CD4-positive, alpha-beta T cell treated with Interleukin-17A for 1 hour (primary cell): ENCODE data around the gene AFAP1.

Experiments
- DNase-seq: peaks from one replicate; pipeline ENCODE4 v3.0.0-alpha.2; 2020

AFAP1 gene

DNA sequence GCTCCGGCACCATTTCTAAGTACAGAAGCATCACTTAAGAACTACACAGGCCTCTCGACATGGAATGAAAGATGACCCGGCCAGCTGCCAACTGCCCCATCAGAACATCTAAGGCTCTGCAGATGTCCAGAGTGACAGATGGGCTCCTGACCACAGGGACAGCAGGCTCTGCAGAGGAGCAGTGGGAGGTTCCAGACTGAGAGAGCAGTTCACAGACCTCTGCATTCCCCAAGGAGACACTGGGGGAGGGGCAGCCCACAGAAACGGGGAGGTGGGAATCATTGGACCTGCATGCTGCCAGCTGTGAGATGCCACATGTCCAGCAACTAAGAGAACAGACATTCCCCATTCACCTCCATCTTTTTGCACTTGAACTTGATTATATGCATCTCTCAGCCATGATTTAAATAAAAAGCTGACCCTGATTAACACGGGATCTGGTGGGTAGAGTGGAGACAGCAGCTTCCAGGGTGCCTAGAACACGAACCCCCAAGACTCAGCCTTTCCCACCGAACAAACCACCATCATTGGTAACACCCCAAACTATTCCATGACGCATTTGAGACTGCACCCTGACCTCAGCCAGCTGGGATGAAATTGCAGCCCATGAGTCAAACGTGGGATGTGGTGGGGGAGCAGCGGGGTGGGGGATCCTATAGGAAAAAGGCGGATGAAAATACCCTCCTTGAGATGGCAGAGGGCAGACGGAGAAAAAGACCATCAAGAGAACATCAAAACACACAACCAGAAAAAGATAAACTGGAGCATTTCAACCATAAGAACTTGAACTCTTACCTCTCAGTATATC is 47.2 kb downstream of the AFAP1 start:
- no peak for DNase-seq

DNA sequence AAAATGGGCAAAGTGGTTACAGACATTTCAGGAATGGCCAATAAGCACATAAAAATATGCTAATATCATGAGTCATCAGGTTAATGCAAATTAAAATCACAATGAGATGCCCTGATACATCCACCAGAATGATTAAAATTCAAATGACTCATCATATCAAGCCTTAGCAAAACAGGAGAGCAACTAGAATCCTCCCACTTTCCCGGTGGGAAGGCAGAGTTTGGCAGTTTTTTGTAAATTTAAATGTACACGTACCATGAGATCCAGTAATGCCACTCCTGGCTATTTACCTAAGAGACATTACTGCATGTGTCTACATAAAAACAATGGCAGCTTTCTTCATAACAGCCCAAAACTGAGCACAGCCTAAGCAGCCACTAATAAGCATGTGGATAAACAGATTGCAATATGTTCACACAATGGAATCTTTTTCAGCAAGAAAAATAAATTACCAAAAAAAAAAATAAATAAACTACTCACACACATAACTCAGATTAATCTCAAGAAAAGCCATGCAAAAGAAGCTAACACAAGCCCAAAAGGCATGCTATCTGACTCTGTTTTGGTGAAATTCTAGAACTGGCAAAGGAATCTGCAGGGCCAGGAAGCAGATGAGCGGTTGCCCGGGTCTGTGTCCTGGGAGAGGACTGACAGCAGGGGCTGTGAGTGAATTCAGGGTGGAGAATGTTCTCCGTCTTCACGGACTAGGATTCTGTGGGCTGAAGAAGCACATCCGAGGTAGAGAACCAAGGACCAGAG is 48.8 kb downstream of the AFAP1 start:
- no peak for DNase-seq

GRCh38 chr4:7887436-7887835 is 52.2 kb downstream of the AFAP1 start:
- no peak for DNase-seq

GRCh38 chr4:7886007-7886973 is 53.4 kb downstream of the AFAP1 start:
- DNase-seq, result no peak

DNA sequence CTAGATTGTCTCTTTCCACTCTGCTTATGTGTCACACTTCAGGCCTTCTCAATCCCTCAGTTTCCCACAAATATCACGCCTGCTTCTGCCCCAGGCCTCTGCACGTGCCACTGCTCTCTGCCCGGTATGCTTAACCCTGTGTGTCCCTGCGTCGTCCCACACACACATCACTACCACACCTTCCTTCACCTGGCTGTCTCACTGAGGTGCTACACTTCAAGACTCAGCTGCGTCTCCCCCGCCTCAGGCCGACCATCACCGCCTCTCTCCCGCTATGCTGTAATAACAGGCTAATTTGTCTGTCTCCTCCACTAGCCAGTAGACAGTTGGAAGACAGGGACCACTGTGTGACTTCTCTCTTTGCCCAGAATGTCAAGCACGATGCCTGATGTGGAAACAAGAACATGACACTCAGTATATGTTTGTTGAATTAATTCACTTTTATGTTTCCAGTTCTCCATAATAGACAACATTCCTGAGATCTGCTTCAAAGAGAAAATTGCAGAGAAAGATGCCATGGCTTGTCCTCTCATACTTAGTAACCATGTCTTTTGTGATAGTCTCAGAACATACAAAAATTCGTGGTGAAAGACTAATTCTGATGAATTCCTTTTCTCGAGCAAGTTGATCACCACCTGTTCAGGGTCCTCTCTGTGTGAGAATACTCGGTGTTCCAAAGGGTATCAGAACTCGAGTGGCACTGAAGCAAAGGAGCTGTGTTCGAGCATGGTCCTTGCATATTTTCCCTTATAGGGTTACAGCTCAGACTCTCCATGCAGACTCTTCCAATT is 54.2 kb downstream of the AFAP1 start:
- DNase-seq, result no peak

GRCh38 chr4:7880683-7881082 is 59.0 kb downstream of the AFAP1 start:
- DNase-seq, result no peak

DNA sequence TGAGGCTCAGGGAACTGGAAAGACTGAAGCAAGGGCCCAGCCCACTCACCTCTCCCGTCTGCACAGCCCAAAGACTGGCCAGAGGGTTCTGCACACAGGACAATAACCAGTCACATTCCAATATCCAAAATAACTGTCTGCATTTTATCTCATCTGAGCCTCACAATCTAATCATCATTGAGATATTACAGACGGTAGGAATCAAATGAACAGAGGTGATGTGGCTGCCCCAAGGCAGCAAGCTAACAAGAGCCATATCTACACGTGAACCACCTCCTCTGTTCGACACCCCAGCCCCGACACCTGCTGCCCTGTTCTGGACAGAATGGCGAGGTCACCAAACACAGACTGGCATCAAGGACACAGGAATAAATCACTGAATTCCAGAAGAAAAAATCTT is 60.5 kb downstream of the AFAP1 start:
- no peak for DNase-seq

GRCh38 chr4:7878323-7878722 is 61.3 kb downstream of the AFAP1 start:
- DNase-seq, result no peak

DNA sequence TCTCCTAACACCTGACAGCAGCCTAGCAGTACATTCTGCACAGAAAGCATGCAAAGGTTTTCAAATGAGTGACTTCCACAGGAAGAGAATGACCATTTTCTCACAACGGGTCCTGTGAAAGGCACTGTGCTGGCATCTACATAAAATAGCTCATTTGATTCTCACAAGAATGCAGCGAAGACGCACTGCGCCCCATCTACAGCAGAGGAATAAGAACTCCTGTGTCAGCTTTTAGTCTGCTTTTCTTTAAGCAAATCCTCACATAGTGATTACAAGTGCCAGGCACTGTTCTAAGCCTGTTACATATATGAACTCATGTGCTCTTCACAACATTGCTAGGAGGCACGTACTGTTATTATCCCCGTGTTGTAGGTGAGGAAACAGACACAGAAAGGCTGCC is 62.5 kb downstream of the AFAP1 start:
- DNase-seq, result no peak

GRCh38 chr4:7876201-7876875 is 63.3 kb downstream of the AFAP1 start:
- peak; percentile 48 for DNase-seq

- DNase-seq, result no peak
Observed at GRCh38 chr4:7874838-7875237, 64.8 kb downstream of the AFAP1 start.

- DNase-seq, result no peak
Observed at GRCh38 chr4:7873881-7874280, 65.8 kb downstream of the AFAP1 start.

- DNase-seq, result no peak
Observed at GRCh38 chr4:7872264-7872771, 67.3 kb downstream of the AFAP1 start.

DNA sequence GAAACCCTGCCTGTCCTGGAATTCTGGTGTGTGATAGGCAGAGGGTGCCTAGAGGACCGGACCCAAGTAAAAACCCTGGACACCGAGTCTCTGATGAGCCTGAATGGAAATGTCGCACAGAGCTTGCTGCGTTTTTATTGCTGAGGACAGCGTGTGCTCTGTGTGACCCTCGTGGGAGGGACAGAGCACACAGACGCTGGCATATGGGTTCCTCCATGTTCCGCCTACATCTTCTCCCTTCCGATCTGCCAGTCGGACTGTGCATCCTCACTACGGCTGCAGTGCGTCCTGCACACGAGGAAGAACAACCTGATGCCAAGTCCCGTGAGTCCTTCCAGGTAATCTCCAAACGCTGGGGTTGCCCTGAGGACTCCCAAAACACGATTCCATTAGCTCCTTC is 68.3 kb downstream of the AFAP1 start:
- DNase-seq, result no peak

- DNase-seq, result no peak
Observed at GRCh38 chr4:7868892-7869471, 70.7 kb downstream of the AFAP1 start.

GRCh38 chr4:7868436-7868775 is 71.3 kb downstream of the AFAP1 start:
- no peak for DNase-seq

GRCh38 chr4:7867701-7868435 is 71.8 kb downstream of the AFAP1 start:
- no peak for DNase-seq

GRCh38 chr4:7867191-7867590 is 72.5 kb downstream of the AFAP1 start:
- DNase-seq, result no peak

DNA sequence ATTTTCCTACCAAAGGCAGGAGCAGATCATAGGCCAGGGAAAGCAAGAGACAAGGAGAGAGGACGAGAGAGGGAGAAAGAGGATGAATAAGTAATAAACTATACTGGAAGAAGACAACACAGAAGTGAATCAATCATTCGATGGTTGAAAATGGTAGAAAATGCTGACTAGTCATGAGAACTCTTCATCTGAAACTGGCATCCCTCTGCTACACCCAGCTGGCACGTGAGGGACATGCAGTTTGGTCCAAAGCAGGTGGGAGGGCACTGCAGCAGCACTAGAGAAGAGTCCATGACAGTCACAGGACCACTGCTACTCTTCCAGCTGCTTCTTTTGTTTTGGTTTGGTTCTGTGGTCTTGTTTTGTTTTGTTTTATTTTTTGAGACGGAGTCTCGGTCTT is 74.1 kb downstream of the AFAP1 start:
- no peak for DNase-seq

DNA sequence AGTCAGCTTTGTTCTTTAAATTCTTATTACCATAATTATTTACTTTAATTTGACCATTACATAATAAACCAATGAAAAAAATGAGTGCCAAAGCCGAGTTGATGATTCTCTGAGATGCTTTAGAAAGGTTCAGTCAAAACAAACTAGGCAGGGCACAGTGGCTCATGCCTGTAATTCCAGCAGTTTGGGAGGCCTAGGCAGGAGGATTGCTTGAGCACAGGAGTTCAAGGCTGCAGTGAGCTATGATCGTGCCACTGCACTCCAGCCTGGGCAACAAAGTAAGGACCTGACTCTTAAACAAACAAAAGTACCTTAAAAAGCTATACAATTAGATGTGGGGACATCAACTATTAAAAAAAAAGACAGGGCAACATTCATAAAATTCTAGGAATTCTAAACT is 75.0 kb downstream of the AFAP1 start:
- no peak for DNase-seq
